Neural crest cell (in vitro differentiated cells): Measurements from ENCODE around the gene URB1. TPM values are rescaled to one million over a fixed set of nuclear protein-coding genes. Genes with fewer than 3 reads are reported as not detected.

Experiments
- DNase-seq: peaks from one replicate; pipeline ENCODE4 v3.0.0; 2021; ENCODE audit warnings: low read depth, mixed read lengths, low spot score
- H3K27ac Mint-ChIP-seq: one replicate; pipeline ENCODE4 v1.8.0; 2021; ENCODE audit warnings: mild to moderate bottlenecking, mixed read lengths; ENCODE audit not compliant: unreplicated experiment
- H3K27me3 Mint-ChIP-seq: 2 replicates; pipeline ENCODE4 v1.8.0; 2021; ENCODE audit warnings: low read depth, mild to moderate bottlenecking, mixed read lengths
- H3K36me3 Mint-ChIP-seq: 2 replicates; pipeline ENCODE4 v1.8.0; 2021; ENCODE audit warnings: low read depth, mild to moderate bottlenecking, mixed read lengths
- H3K4me1 Mint-ChIP-seq: 2 replicates; pipeline ENCODE4 v1.8.0; 2021; ENCODE audit warnings: mixed read lengths
- H3K4me3 Mint-ChIP-seq: one replicate; pipeline ENCODE4 v1.8.0; 2021; ENCODE audit warnings: mild to moderate bottlenecking, mixed read lengths
- H3K9me3 Mint-ChIP-seq: 2 replicates; pipeline ENCODE4 v1.8.0; 2021; ENCODE audit warnings: mixed read lengths
- CTCF ChIP-seq: fragments of 200-600 bp; sonication (generic); conservative IDR thresholded peaks from 2 replicates; pipeline ENCODE4 v1.5.0; 2021; ENCODE audit warnings: antibody characterized with exemption, mild to moderate bottlenecking
- total RNA-seq: library from RNA; stranded (reverse); gene quantifications from 2 replicates; pipeline ENCODE4 v1.2.1, GENCODE V29; 2021

Gene URB1
- total RNA-seq, 1 donor from 2014 or later, result 23.1 TPM

- Mint-ChIP-seq H3K4me1 (peaks cover 48% of the 10 kb centered on the region), H3K9me3 (peaks cover 2% of the 10 kb centered on the region), H3K4me3 (no peak overlapping the region), H3K36me3 (peaks cover 22% of the 10 kb centered on the region), H3K27me3 (peaks cover 4% of the 10 kb centered on the region), H3K27ac (no peak overlapping the region)
- TF ChIP-seq CTCF, result no peak
- no peak for DNase-seq
These were observed 54.4 kb downstream of the URB1 start for GRCh38 chr21:32338209-32338921.

- Mint-ChIP-seq H3K36me3 (peaks cover 22% of the 10 kb centered on the region), H3K4me3 (no peak overlapping the region), H3K27ac (peak overlapping the region; percentile 81)
These were observed 55.6 kb downstream of the URB1 start for GRCh38 chr21:32337206-32337605.

GRCh38 chr21:32336711-32337110 is 56.1 kb downstream of the URB1 start:
- H3K27ac Mint-ChIP-seq, result peak overlapping the region; percentile 81
- peaks cover 4% of the 10 kb centered on the region for H3K9me3 Mint-ChIP-seq
- DNase-seq, result no peak
- peaks cover 22% of the 10 kb centered on the region for H3K36me3 Mint-ChIP-seq
- H3K4me3 Mint-ChIP-seq, result peak overlapping the region; percentile 73
- no peak for TF ChIP-seq CTCF
- H3K27me3 Mint-ChIP-seq, result peaks cover 4% of the 10 kb centered on the region
- H3K4me1 Mint-ChIP-seq, result peaks cover 60% of the 10 kb centered on the region

More at GRCh38 chr21:32337206-32337605, 55.6 kb downstream of the URB1 start:
- Mint-ChIP-seq H3K27me3 (peaks cover 4% of the 10 kb centered on the region), H3K9me3 (peaks cover 4% of the 10 kb centered on the region), H3K4me1 (peaks cover 55% of the 10 kb centered on the region)
- TF ChIP-seq CTCF, result no peak
- no peak for DNase-seq

- Mint-ChIP-seq H3K4me1 (peaks cover 68% of the 10 kb centered on the region), H3K4me3 (peak overlapping the region; percentile 73), H3K36me3 (peaks cover 22% of the 10 kb centered on the region)
These were observed 56.9 kb downstream of the URB1 start for GRCh38 chr21:32335601-32336575.

More at GRCh38 chr21:32335601-32336575, 56.9 kb downstream of the URB1 start:
- peak overlapping the region; percentile 81 for H3K27ac Mint-ChIP-seq
- H3K27me3 Mint-ChIP-seq, result peaks cover 4% of the 10 kb centered on the region
- no peak for TF ChIP-seq CTCF
- H3K9me3 Mint-ChIP-seq, result peaks cover 4% of the 10 kb centered on the region
- peak; percentile 36 for DNase-seq
